Hepatocyte (in vitro differentiated cells): ENCODE data around the gene NMNAT3. TPM values are rescaled to one million over a fixed set of nuclear protein-coding genes. Genes with fewer than 3 reads are reported as not detected.

Experiments
- DNase-seq: peaks from one replicate; pipeline ENCODE4 v3.0.0-alpha.2; 2016; ENCODE audit warnings: low spot score
- H2AFZ ChIP-seq: fragments of 200-600 bp; sonication (generic); 2 replicates; pipeline ENCODE4 v1.6.0; 2016; ENCODE audit warnings: antibody characterized with exemption, mild to moderate bottlenecking
- H3K27ac ChIP-seq: fragments of 200-600 bp; sonication (generic); 2 replicates; pipeline ENCODE4 v1.5.1; 2016; ENCODE audit warnings: mild to moderate bottlenecking
- H3K27me3 ChIP-seq: fragments of 200-600 bp; sonication (generic); 2 replicates; pipeline ENCODE4 v1.6.1; 2016
- H3K36me3 ChIP-seq: fragments of 200-600 bp; sonication (generic); replicated peaks from 2 replicates; pipeline ENCODE4 v1.5.1; 2016; ENCODE audit warnings: low read depth; ENCODE audit not compliant: insufficient read depth
- H3K4me1 ChIP-seq: fragments of 200-600 bp; sonication (generic); 2 replicates; pipeline ENCODE4 v1.5.1; 2016; ENCODE audit warnings: mild to moderate bottlenecking, moderate library complexity; ENCODE audit not compliant: insufficient read depth
- H3K4me2 ChIP-seq: fragments of 200-600 bp; sonication (generic); 2 replicates; pipeline ENCODE4 v1.6.0; 2016
- H3K4me3 ChIP-seq: fragments of 200-600 bp; sonication (generic); 2 replicates; pipeline ENCODE4 v1.5.1; 2016; ENCODE audit warnings: mild to moderate bottlenecking
- H3K79me2 ChIP-seq: fragments of 200-600 bp; sonication (generic); 2 replicates; pipeline ENCODE4 v1.6.0; 2017; ENCODE audit warnings: mild to moderate bottlenecking
- H3K9me2 ChIP-seq: fragments of 200-600 bp; sonication (generic); replicated peaks from 2 replicates; pipeline ENCODE4 v1.6.0; 2017; ENCODE audit warnings: mild to moderate bottlenecking; ENCODE audit not compliant: insufficient read depth
- H3K9me3 ChIP-seq: fragments of 200-600 bp; sonication (generic); 2 replicates; pipeline ENCODE4 v1.5.1; 2016; ENCODE audit warnings: low read depth, mild to moderate bottlenecking
- H4K20me1 ChIP-seq: fragments of 200-600 bp; sonication (generic); 2 replicates; pipeline ENCODE4 v1.6.0; 2016; ENCODE audit warnings: mild to moderate bottlenecking; ENCODE audit not compliant: insufficient read depth, poor library complexity, severe bottlenecking
- CTCF ChIP-seq: fragments of 200-600 bp; sonication (generic); IDR thresholded peaks from 2 replicates; pipeline ENCODE4 v1.5.1; 2016; ENCODE audit warnings: antibody characterized with exemption, mild to moderate bottlenecking; ENCODE audit not compliant: poor library complexity
- EZH2 ChIP-seq: fragments of 200-600 bp; sonication (generic); IDR thresholded peaks from 2 replicates; pipeline ENCODE4 v1.6.1; 2016; ENCODE audit warnings: antibody characterized with exemption, mild to moderate bottlenecking, borderline replicate concordance
- EZH2phosphoT487 ChIP-seq: fragments of 200-600 bp; sonication (generic); IDR thresholded peaks from one replicate; pipeline ENCODE4 v1.6.1; 2018; ENCODE audit warnings: antibody characterized with exemption, mild to moderate bottlenecking, low read depth, moderate library complexity; ENCODE audit not compliant: unreplicated experiment, severe bottlenecking
- WGBS: methylation state at CpG from one replicate; pipeline ENCODE4 v1.1.6; 2016; ENCODE audit warnings: low lambda C conversion rate; ENCODE audit errors: missing lambda C conversion rate; 5-methylcytosine and 5-hydroxymethylcytosine counted together
- polyA plus RNA-seq: library from polyadenylated mRNA; unstranded; fragments of >200 nt; fragmentation: Nextera tagmentation; extraction: Ambion mirVana; gene quantifications from 2 replicates; pipeline ENCODE4 v1.2.1, GENCODE V29; 2016
- total RNA-seq: library from RNA; depleted of rRNA; stranded (reverse); fragments of >200 nt; gene quantifications from 2 replicates; pipeline ENCODE4 v1.2.3, GENCODE V29; 2014

The NMNAT3 gene
- 8.3 and 12.3 TPM in 2 replicates for total RNA-seq
- polyA plus RNA-seq: 4.7 and 7.2 TPM in 2 replicates

GRCh38 chr3:139677388-139678155, at the start of gene NMNAT3:
NMNAT3 (minus strand) TSS chr3:139677972; CDS start chr3:139627724, 50,248 bp downstream.
- Histone ChIP-seq H3K4me1 (no peaks in the 10 kb centered on the region), H3K27me3 (no peaks in the 10 kb centered on the region), H2AFZ (peak within 1 kb of the TSS; percentile 99), H3K27ac (peak within 1 kb of the TSS; percentile 66), H3K9me3 (no peaks in the 10 kb centered on the region), H3K4me2 (peak within 1 kb of the TSS; percentile 93), H3K4me3 (peak within 1 kb of the TSS; percentile 82), H4K20me1 (no peaks in the 10 kb centered on the region), H3K36me3 (no peaks in the 10 kb centered on the region), H3K79me2 (peaks cover 5% of the 10 kb centered on the region), H3K9me2 (no peaks in the 10 kb centered on the region)
- WGBS: 6% methylated on average over 55 of the region's 65 CpGs
- DNase-seq: peak; percentile 95
- TF ChIP-seq CTCF (no peak), EZH2phosphoT487 (no peak), EZH2 (no peak)

- WGBS: 70% methylated on average over 1 of the region's 1 CpG
- H3K9me3 ChIP-seq: no peaks in the 10 kb centered on the region
- no peak overlapping the region for H3K4me3 ChIP-seq
Measured at GRCh38 chr3:139721370-139721769, 43.6 kb upstream of the NMNAT3 start.

GRCh38 chr3:139718415-139718814, 40.6 kb upstream of the NMNAT3 start:
- Histone ChIP-seq H3K9me3 (no peaks in the 10 kb centered on the region), H4K20me1 (no peaks in the 10 kb centered on the region), H2AFZ (no peak overlapping the region), H3K27me3 (peaks cover 5% of the 10 kb centered on the region), H3K4me1 (no peaks in the 10 kb centered on the region), H3K27ac (no peak overlapping the region), H3K79me2 (no peaks in the 10 kb centered on the region), H3K4me2 (no peak overlapping the region), H3K36me3 (no peaks in the 10 kb centered on the region), H3K4me3 (no peak overlapping the region), H3K9me2 (no peaks in the 10 kb centered on the region)
- peak; percentile 69 for DNase-seq
- TF ChIP-seq EZH2phosphoT487 (no peak), CTCF (peak; percentile 52), EZH2 (no peak)
- WGBS: 50% methylated on average over 3 of the region's 3 CpGs

More at GRCh38 chr3:139721370-139721769, 43.6 kb upstream of the NMNAT3 start:
- H3K4me2 ChIP-seq: no peak overlapping the region
- H4K20me1 ChIP-seq: no peaks in the 10 kb centered on the region
- no peaks in the 10 kb centered on the region for H3K36me3 ChIP-seq
- H3K27ac ChIP-seq: no peak overlapping the region
- H2AFZ ChIP-seq: no peak overlapping the region
- H3K9me2 ChIP-seq: no peaks in the 10 kb centered on the region
- H3K27me3 ChIP-seq: peaks cover 5% of the 10 kb centered on the region
- H3K79me2 ChIP-seq: no peaks in the 10 kb centered on the region
- TF ChIP-seq EZH2 (no peak), EZH2phosphoT487 (no peak), CTCF (no peak)
- DNase-seq: no peak
- no peaks in the 10 kb centered on the region for H3K4me1 ChIP-seq
